H9 (cell line): ENCODE data around the gene VAPA. TPM values are rescaled to one million over a fixed set of nuclear protein-coding genes. Genes with fewer than 3 reads are reported as not detected.

Source experiments
- DNase-seq: peaks from one replicate; pipeline ENCODE4 v3.0.0-alpha.2; 2017
- H2AFZ ChIP-seq: one replicate; pipeline ENCODE4 v1.6.1; 2013; ENCODE audit warnings: mild to moderate bottlenecking, low read length, control low read depth, moderate library complexity
- H2AK5ac ChIP-seq: 2 replicates; pipeline ENCODE4 v1.6.1; 2013; ENCODE audit warnings: low read length, control low read depth, mixed read lengths; ENCODE audit not compliant: insufficient read length
- H2BK120ac ChIP-seq: one replicate; pipeline ENCODE4 v1.6.1; 2013; ENCODE audit warnings: low read depth, mild to moderate bottlenecking, low read length, control low read depth, inconsistent platforms; ENCODE audit not compliant: poor library complexity, severe bottlenecking
- H2BK12ac ChIP-seq: 2 replicates; pipeline ENCODE4 v1.6.1; 2013; ENCODE audit warnings: low read length, control low read depth, mixed read lengths, low read depth; ENCODE audit not compliant: insufficient read length
- H2BK15ac ChIP-seq: 2 replicates; pipeline ENCODE4 v1.6.1; 2013; ENCODE audit warnings: low read depth, low read length, control low read depth
- H2BK20ac ChIP-seq: one replicate; pipeline ENCODE4 v1.6.1; 2013; ENCODE audit warnings: low read depth, mild to moderate bottlenecking, low read length, control low read depth, inconsistent platforms; ENCODE audit not compliant: poor library complexity, severe bottlenecking
- H2BK5ac ChIP-seq: 2 replicates; pipeline ENCODE4 v1.6.1; 2013; ENCODE audit warnings: low read length, control low read depth, mixed read lengths; ENCODE audit not compliant: insufficient read length
- H3K14ac ChIP-seq: 2 replicates; pipeline ENCODE4 v1.6.1; 2013; ENCODE audit warnings: low read length, control low read depth; ENCODE audit not compliant: insufficient read depth
- H3K18ac ChIP-seq: 2 replicates; pipeline ENCODE4 v1.6.1; 2013; ENCODE audit warnings: low read depth, mild to moderate bottlenecking, mixed read lengths, low read length, control low read depth; ENCODE audit not compliant: insufficient read length
- H3K23ac ChIP-seq: 2 replicates; pipeline ENCODE4 v1.6.1; 2013; ENCODE audit warnings: low read length, control low read depth, mixed read lengths, low read depth; ENCODE audit not compliant: insufficient read length
- H3K23me2 ChIP-seq: 2 replicates; pipeline ENCODE4 v1.6.1; 2013; ENCODE audit warnings: low read depth, mild to moderate bottlenecking, mixed read lengths, low read length, control low read depth; ENCODE audit not compliant: insufficient read length, poor library complexity, severe bottlenecking
- H3K27ac ChIP-seq: 2 replicates; pipeline ENCODE4 v1.5.1; 2013; ENCODE audit warnings: low read length, control low read depth, mixed read lengths, low read depth; ENCODE audit not compliant: insufficient read length
- H3K27me3 ChIP-seq: 2 replicates; pipeline ENCODE4 v1.6.1; 2013; ENCODE audit warnings: low read length, control low read depth, inconsistent platforms; ENCODE audit not compliant: insufficient read depth
- H3K4ac ChIP-seq: 2 replicates; pipeline ENCODE4 v1.6.1; 2013; ENCODE audit warnings: low read depth, mild to moderate bottlenecking, control low read depth, inconsistent platforms, low read length, moderate library complexity
- H3K4me1 ChIP-seq: 2 replicates; pipeline ENCODE4 v1.6.1; 2013; ENCODE audit warnings: low read length, control low read depth, inconsistent platforms; ENCODE audit not compliant: insufficient read depth
- H3K4me2 ChIP-seq: 2 replicates; pipeline ENCODE4 v1.6.1; 2013; ENCODE audit warnings: low read length, control low read depth, mixed read lengths; ENCODE audit not compliant: insufficient read length, insufficient read depth
- H3K56ac ChIP-seq: 2 replicates; pipeline ENCODE4 v1.6.1; 2013; ENCODE audit warnings: low read depth, mild to moderate bottlenecking, mixed read lengths, low read length, control low read depth; ENCODE audit not compliant: insufficient read length
- H3K79me1 ChIP-seq: 2 replicates; pipeline ENCODE4 v1.6.1; 2013; ENCODE audit warnings: low read depth, mild to moderate bottlenecking, moderate library complexity, low read length, control low read depth, inconsistent platforms; ENCODE audit not compliant: insufficient read depth, poor library complexity, severe bottlenecking
- H3K79me2 ChIP-seq: 2 replicates; pipeline ENCODE4 v1.6.1; 2013; ENCODE audit warnings: low read length, control low read depth, inconsistent platforms; ENCODE audit not compliant: insufficient read depth
- H3K9ac ChIP-seq: 2 replicates; pipeline ENCODE4 v1.6.1; 2013; ENCODE audit warnings: low read length, control low read depth, mixed read lengths; ENCODE audit not compliant: insufficient read length; ENCODE audit errors: extremely low read depth
- H3K9me3 ChIP-seq: one replicate; pipeline ENCODE4 v1.6.1; 2013; ENCODE audit warnings: low read depth, low read length, inconsistent platforms; ENCODE audit not compliant: control insufficient read depth
- H3T11ph ChIP-seq: one replicate; pipeline ENCODE4 v1.6.1; 2013; ENCODE audit warnings: mild to moderate bottlenecking, low read length, control low read depth, inconsistent platforms
- H4K20me1 ChIP-seq: one replicate; pipeline ENCODE4 v1.6.1; 2013; ENCODE audit not compliant: control insufficient read depth, insufficient read length, insufficient read depth
- H4K5ac ChIP-seq: 2 replicates; pipeline ENCODE4 v1.6.1; 2013; ENCODE audit warnings: low read depth, mild to moderate bottlenecking, mixed read lengths, low read length, control low read depth; ENCODE audit not compliant: insufficient read length
- H4K8ac ChIP-seq: replicated peaks from 2 replicates; pipeline ENCODE4 v1.6.1; 2013; ENCODE audit warnings: low read length, control low read depth, mixed read lengths, low read depth; ENCODE audit not compliant: insufficient read length
- H4K91ac ChIP-seq: 2 replicates; pipeline ENCODE4 v1.6.1; 2013; ENCODE audit warnings: low read depth, mild to moderate bottlenecking, moderate library complexity, mixed read lengths, low read length, control low read depth; ENCODE audit not compliant: insufficient read length
- H3K27ac Mint-ChIP-seq, 3 experiments: 2 replicates in 2 of 3; 3 replicates in 1 of 3; pipeline ENCODE4 v1.8.0; 2020 to 2021; ENCODE audit warnings: mixed read lengths in 3 of 3, mild to moderate bottlenecking in 1 of 3, moderate library complexity in 1 of 3
- H3K27me3 Mint-ChIP-seq: 2 replicates; pipeline ENCODE4 v1.8.0; 2021; ENCODE audit warnings: low read depth, mild to moderate bottlenecking, moderate library complexity, mixed read lengths
- H3K36me3 Mint-ChIP-seq, 3 experiments: 2 replicates in 2 of 3; 3 replicates in 1 of 3; pipeline ENCODE4 v1.8.0; 2020 to 2021; ENCODE audit warnings: low read depth in 3 of 3, mixed read lengths in 3 of 3; ENCODE audit not compliant: insufficient read depth in 1 of 3
- H3K4me1 Mint-ChIP-seq, 2 experiments: 2 replicates each; pipeline ENCODE4 v1.8.0; 2020; ENCODE audit warnings: mixed read lengths in 2 of 2
- H3K4me3 Mint-ChIP-seq, 2 experiments: 2 replicates in 1 of 2; 3 replicates in 1 of 2; pipeline ENCODE4 v1.8.0; 2020 to 2021; ENCODE audit warnings: mild to moderate bottlenecking in 2 of 2, mixed read lengths in 2 of 2, moderate library complexity in 1 of 2
- H3K9me3 Mint-ChIP-seq, 2 experiments: 2 replicates in 1 of 2; 3 replicates in 1 of 2; pipeline ENCODE4 v1.8.0; 2020; ENCODE audit warnings: mild to moderate bottlenecking in 2 of 2, mixed read lengths in 2 of 2, moderate library complexity in 1 of 2
- CTCF ChIP-seq: fragments of 200-600 bp; sonication (generic); conservative IDR thresholded peaks from 3 replicates; pipeline ENCODE4 v1.8.0; 2021; ENCODE audit warnings: antibody characterized with exemption, mild to moderate bottlenecking
- WGBS: extraction: QIAGEN DNeasy Blood & Tissue Kit; methylation state at CpG from one replicate; pipeline ENCODE4 v1.1.7; 2013; ENCODE audit warnings: missing lambda C conversion rate, low lambda C conversion rate, mixed read lengths; ENCODE audit not compliant: insufficient read length; ENCODE audit errors: extremely low coverage; 5-methylcytosine and 5-hydroxymethylcytosine counted together
- total RNA-seq: library from RNA; stranded (reverse); gene quantifications from 2 replicates; pipeline ENCODE4 v1.2.1, GENCODE V29; 2021

VAPA gene
- total RNA-seq, 1 experiment from 2014 or later: 141 TPM

GRCh38 chr18:9926977-9927376, 13.2 kb downstream of the VAPA start:
- H3K4me1 Mint-ChIP-seq: peaks cover 37 to 54% of the 10 kb centered on the region in 2 experiments
- Histone ChIP-seq H2AFZ (no peak overlapping the region), H2BK5ac (no peak overlapping the region), H2BK15ac (no peak overlapping the region), H4K20me1 (no peaks in the 10 kb centered on the region), H4K8ac (no peak overlapping the region), H3K27ac (no peak overlapping the region), H2AK5ac (no peak overlapping the region), H2BK12ac (no peak overlapping the region), H4K91ac (no peak overlapping the region), H3K14ac (no peak overlapping the region), H3K4me1 (no peaks in the 10 kb centered on the region; the same call in 1 of the 2 replicates), H2BK120ac (no peak overlapping the region), H4K5ac (no peak overlapping the region), H3K18ac (no peak overlapping the region), H3K79me2 (peaks cover 30% of the 10 kb centered on the region), H3K4me2 (no peak overlapping the region), H3K4ac (no peak overlapping the region), H3K23me2 (no peaks in the 10 kb centered on the region), H3K79me1 (peaks cover 4% of the 10 kb centered on the region), H2BK20ac (no peak overlapping the region), H3K9me3 (no peaks in the 10 kb centered on the region), H3K9ac (no peak overlapping the region), H3T11ph (no peak overlapping the region), H3K27me3 (no peaks in the 10 kb centered on the region), H3K23ac (no peak overlapping the region), H3K56ac (no peak overlapping the region)
- no peak for TF ChIP-seq CTCF
- WGBS: no CpG with 5 or more reads among the region's 1 CpG
- no peak overlapping the region for H3K27ac Mint-ChIP-seq
- no peaks in the 10 kb centered on the region for H3K27me3 Mint-ChIP-seq
- no peak overlapping the region for H3K4me3 Mint-ChIP-seq
- H3K9me3 Mint-ChIP-seq: no peaks in the 10 kb centered on the region
- DNase-seq: no peak
- peaks cover 2 to 4% (median 3%) of the 10 kb centered on the region in 3 experiments; a peak in 5 of 7 replicates for H3K36me3 Mint-ChIP-seq
